GM23338 (cell line): ENCODE measurements around the gene TBCB. TPM values are rescaled to one million over a fixed set of nuclear protein-coding genes. Genes with fewer than 3 reads are reported as not detected.
A peak's percentile ranks its signal among the peaks of the same experiment; 100 is the strongest.

Experiments
- ATAC-seq: fragments of 200-7000 bp; cut with Tn5 transposase; 3 replicates; pipeline ENCODE4 v1.9.1; 2020
- DNase-seq: peaks from one replicate; pipeline ENCODE4 v3.0.0-alpha.2; 2015; ENCODE audit warnings: low spot score
- H2AFZ ChIP-seq: fragments of 200-600 bp; sonication (generic); 2 replicates; pipeline ENCODE4 v1.8.0; 2016; ENCODE audit warnings: antibody characterized with exemption, mild to moderate bottlenecking, moderate library complexity
- H3F3A ChIP-seq: fragments of 200-600 bp; sonication (generic); replicated peaks from 2 replicates; pipeline ENCODE4 v1.8.0; 2017; ENCODE audit warnings: antibody characterized with exemption, mixed run types, low read depth
- H3K27ac ChIP-seq: fragments of 200-600 bp; sonication (generic); 2 replicates; pipeline ENCODE4 v1.6.1; 2016; ENCODE audit warnings: low read depth
- H3K27me3 ChIP-seq: fragments of 200-600 bp; sonication (generic); 2 replicates; pipeline ENCODE4 v1.8.0; 2016; ENCODE audit warnings: mild to moderate bottlenecking, mixed run types, moderate library complexity; ENCODE audit not compliant: insufficient read depth
- H3K36me3 ChIP-seq: fragments of 200-600 bp; sonication (generic); 2 replicates; pipeline ENCODE4 v1.8.0; 2016; ENCODE audit warnings: mild to moderate bottlenecking; ENCODE audit not compliant: insufficient read depth
- H3K4me1 ChIP-seq: fragments of 200-600 bp; sonication (generic); 2 replicates; pipeline ENCODE4 v1.8.0; 2016; ENCODE audit warnings: mild to moderate bottlenecking, moderate library complexity; ENCODE audit not compliant: insufficient read depth
- H3K4me2 ChIP-seq: fragments of 200-600 bp; sonication (generic); 2 replicates; pipeline ENCODE4 v1.7.1; 2017; ENCODE audit warnings: mixed run types
- H3K4me3 ChIP-seq: fragments of 200-600 bp; sonication (generic); 2 replicates; pipeline ENCODE4 v1.6.1; 2016; ENCODE audit warnings: mixed run types
- H3K79me2 ChIP-seq: fragments of 200-600 bp; sonication (generic); replicated peaks from 2 replicates; pipeline ENCODE4 v1.8.0; 2017; ENCODE audit warnings: mild to moderate bottlenecking; ENCODE audit not compliant: insufficient read depth
- H3K9me2 ChIP-seq: fragments of 200-600 bp; sonication (generic); 2 replicates; pipeline ENCODE4 v1.8.0; 2017; ENCODE audit not compliant: insufficient read depth
- H4K20me1 ChIP-seq: fragments of 200-600 bp; sonication (generic); replicated peaks from 2 replicates; pipeline ENCODE4 v1.8.0; 2017; ENCODE audit warnings: mild to moderate bottlenecking; ENCODE audit not compliant: insufficient read depth
- H3K27ac Mint-ChIP-seq: 2 replicates; pipeline ENCODE4 v1.8.0; 2020; ENCODE audit warnings: inconsistent platforms, mild to moderate bottlenecking, moderate library complexity, mixed read lengths
- H3K27me3 Mint-ChIP-seq: 3 replicates; pipeline ENCODE4 v1.8.0; 2022; ENCODE audit warnings: low read depth, mild to moderate bottlenecking, moderate library complexity, mixed read lengths, inconsistent platforms; ENCODE audit not compliant: insufficient read depth, poor library complexity
- H3K36me3 Mint-ChIP-seq: 3 replicates; pipeline ENCODE4 v1.8.0; 2021; ENCODE audit warnings: low read depth, mild to moderate bottlenecking, inconsistent platforms, moderate library complexity, mixed read lengths
- H3K4me1 Mint-ChIP-seq: 3 replicates; pipeline ENCODE4 v1.8.0; 2020; ENCODE audit warnings: mild to moderate bottlenecking, inconsistent platforms, mixed read lengths
- H3K4me3 Mint-ChIP-seq: 3 replicates; pipeline ENCODE4 v1.8.0; 2021; ENCODE audit warnings: moderate library complexity, mild to moderate bottlenecking, inconsistent platforms, mixed read lengths
- H3K9me3 Mint-ChIP-seq: 3 replicates; pipeline ENCODE4 v1.8.0; 2020; ENCODE audit warnings: moderate library complexity, mild to moderate bottlenecking, inconsistent platforms, mixed read lengths
- CREB1 ChIP-seq: fragments of 250-450 bp; sonication (Bioruptor Pico); IDR thresholded peaks from 2 replicates; pipeline ENCODE4 v1.5.0; 2020; ENCODE audit warnings: low read depth, mild to moderate bottlenecking, moderate library complexity
- CTCF ChIP-seq, 2 experiments: fragments of 200-600 bp in 1 of 2; sonication (generic) in 1 of 2; conservative IDR thresholded peaks; 2 replicates each; pipeline versions ENCODE4 v1.5.1 to v1.6.1; 2016 to 2017; ENCODE audit warnings: antibody characterized with exemption in 2 of 2, low read depth in 2 of 2, mild to moderate bottlenecking in 2 of 2, moderate library complexity in 1 of 2
- ETS1 ChIP-seq: IDR thresholded peaks from 2 replicates; pipeline ENCODE4 v1.6.1; 2016; ENCODE audit warnings: antibody characterized with exemption
- EZH2 ChIP-seq: fragments of 200-600 bp; sonication (generic); IDR thresholded peaks from one replicate; pipeline ENCODE4 v1.8.0; 2017; ENCODE audit warnings: antibody characterized with exemption, mild to moderate bottlenecking, low read depth; ENCODE audit not compliant: unreplicated experiment
- NANOG ChIP-seq: IDR thresholded peaks from 2 replicates; pipeline ENCODE4 v1.6.1; 2016; ENCODE audit warnings: antibody characterized with exemption, borderline replicate concordance
- ZNF114 ChIP-seq: fragments of 250-450 bp; sonication (Bioruptor Pico); IDR thresholded peaks from 2 replicates; pipeline ENCODE4 v1.5.0; 2020; ENCODE audit warnings: mild to moderate bottlenecking, moderate library complexity
- ZNF331 ChIP-seq: fragments of 250-450 bp; sonication (Bioruptor Pico); IDR thresholded peaks from 2 replicates; pipeline ENCODE4 v1.5.0; 2020; ENCODE audit warnings: low read depth, mild to moderate bottlenecking, moderate library complexity
- ZNF462 ChIP-seq: fragments of 250-450 bp; sonication (Bioruptor Pico); IDR thresholded peaks from 2 replicates; pipeline ENCODE4 v1.5.0; 2020; ENCODE audit warnings: mild to moderate bottlenecking, moderate library complexity
- polyA plus RNA-seq: library from polyadenylated mRNA; unstranded; fragments of >200 nt; fragmentation: Nextera tagmentation; extraction: Ambion mirVana; gene quantifications from 2 replicates; pipeline ENCODE4 v1.2.1, GENCODE V29; 2016
- total RNA-seq: library from RNA; depleted of rRNA; stranded (reverse); fragments of >200 nt; shearing (Covaris generic); gene quantifications from 2 replicates; pipeline ENCODE4 v1.2.3, GENCODE V29; 2014

TBCB gene
- total and polyA plus RNA-seq, 2 experiments from 2014 or later = 275 to 290 TPM

GRCh38 chr19:36110487-36111199, 4.6 kb upstream of the TBCB start, which contains the start of gene OVOL3 (continued):
- no peak for TF ChIP-seq ZNF462 (CRISPR knock-in tag)
- TF ChIP-seq CREB1 (CRISPR knock-in tag) = no peak
- no peak for TF ChIP-seq ZNF114
- no peak for TF ChIP-seq CTCF (conservative IDR thresholded peaks at IDR 0.05; ENCODE audit: low read depth in 2 of 2)
- TF ChIP-seq ZNF331 (CRISPR knock-in tag) = no peak

- H3K36me3 ChIP-seq = no peaks in the 10 kb centered on the region; the same call in 1 of the 2 replicates
- H3K4me3 ChIP-seq = peak overlapping the region; percentile 23; the same call in 1 of the 2 replicates
Measured at GRCh38 chr19:36111200-36111539, 4.1 kb upstream of the TBCB start.

More at GRCh38 chr19:36111200-36111539, 4.1 kb upstream of the TBCB start:
- DNase-seq (no peak), ATAC-seq (no peak)
- Histone ChIP-seq H3F3A (peaks cover 21% of the 10 kb centered on the region), H2AFZ (no peak overlapping the region), H3K79me2 (peaks cover 10% of the 10 kb centered on the region; the same call in 1 of the 2 replicates), H3K9me2 (no peaks in the 10 kb centered on the region), H3K4me1 (peaks cover 18% of the 10 kb centered on the region), H3K4me2 (peak overlapping the region; percentile 65; the same call in 1 of the 2 replicates), H3K27ac (peak overlapping the region; percentile 32; the same call in 1 of the 2 replicates), H4K20me1 (peaks cover 6% of the 10 kb centered on the region; the same call in 1 of the 2 replicates), H3K27me3 (no peaks in the 10 kb centered on the region)
- no peaks in the 10 kb centered on the region for H3K9me3 Mint-ChIP-seq
- no peak overlapping the region for H3K4me3 Mint-ChIP-seq
- H3K36me3 Mint-ChIP-seq = peaks cover 34% of the 10 kb centered on the region
- TF ChIP-seq ETS1 (no peak), ZNF114 (no peak), CTCF (conservative IDR thresholded peaks at IDR 0.05; ENCODE audit: low read depth in 2 of 2) (no peak), NANOG (no peak), EZH2 (no peak), ZNF331 (CRISPR knock-in tag) (no peak), CREB1 (CRISPR knock-in tag) (no peak)
- peaks cover 32% of the 10 kb centered on the region for H3K4me1 Mint-ChIP-seq
- no peak overlapping the region for H3K27ac Mint-ChIP-seq
- H3K27me3 Mint-ChIP-seq = peaks cover 23% of the 10 kb centered on the region
